T-cell (primary cell): ENCODE data around the gene FOXP1. TPM values are rescaled to one million over a fixed set of nuclear protein-coding genes. Genes with fewer than 3 reads are reported as not detected.

ENCODE experiments used
- ATAC-seq, 4 experiments: fragments of 200-7000 bp in 3 of 4; fragments of 150-1000 bp in 1 of 4; cut with Tn5 transposase; replicated peaks in 1 of 4; 1 replicate in 3 of 4; 2 replicates in 1 of 4; pipeline ENCODE4 v1.10.0; 2021; ENCODE audit warnings: moderate library complexity in 3 of 4, mild to moderate bottlenecking in 2 of 4, moderate number of reproducible peaks in 1 of 4
- CTCF ChIA-PET, 2 donors: fragments of 300-600 bp; sonication (Branson Sonifier 250); formaldehyde crosslinking; loops; one replicate each; lab custom pipeline; 2022; ENCODE audit warnings: antibody characterized with exemption in 2 of 2; lab: Charles Lee
- POLR2A ChIA-PET, 2 donors: fragments of 300-600 bp; sonication (Branson Sonifier 250); formaldehyde crosslinking; loops; one replicate each; lab custom pipeline; 2022; ENCODE audit warnings: antibody characterized with exemption in 2 of 2; lab: Charles Lee
- DNase-seq, 35 experiments: peaks; one replicate each; pipeline versions ENCODE4 v3.0.0 to v3.0.0-alpha.2; 2013 to 2023
- H3K27ac ChIP-seq: one replicate; pipeline ENCODE4 v1.5.1; 2013; ENCODE audit warnings: low read length
- H3K27me3 ChIP-seq, 2 experiments: replicated peaks in 1 of 2; 1 replicate in 1 of 2; 2 replicates in 1 of 2; pipeline versions ENCODE4 v1.6.1 to v1.7.0; 2013; ENCODE audit warnings: low read length in 1 of 2, mixed read lengths in 1 of 2; ENCODE audit not compliant: control insufficient read depth in 2 of 2, insufficient read depth in 2 of 2; ENCODE audit errors: extremely low read depth in 1 of 2
- H3K36me3 ChIP-seq, 2 donors: 1 replicate in 1 of 2; 2 replicates in 1 of 2; pipeline versions ENCODE4 v1.6.1 to v1.7.0; 2013; ENCODE audit warnings: low read length in 1 of 2; ENCODE audit not compliant: control insufficient read depth in 2 of 2, insufficient read depth in 1 of 2; ENCODE audit errors: extremely low read depth in 1 of 2
- H3K4me1 ChIP-seq, 2 experiments: 1 replicate in 1 of 2; 2 replicates in 1 of 2; pipeline versions ENCODE4 v1.6.1 to v1.7.0; 2013; ENCODE audit warnings: low read length in 2 of 2, mixed read lengths in 1 of 2; ENCODE audit not compliant: insufficient read depth in 2 of 2, control insufficient read depth in 1 of 2; ENCODE audit errors: extremely low read depth in 1 of 2
- H3K4me3 ChIP-seq, 2 donors: 1 replicate in 1 of 2; 2 replicates in 1 of 2; pipeline versions ENCODE4 v1.5.1 to v1.7.0; 2013; ENCODE audit warnings: mild to moderate bottlenecking in 2 of 2, low read length in 1 of 2, moderate library complexity in 1 of 2; ENCODE audit not compliant: control insufficient read depth in 1 of 2; ENCODE audit errors: extremely low read depth in 1 of 2
- H3K9me3 ChIP-seq: 2 replicates; pipeline ENCODE4 v1.7.0; 2013
- H3K27ac Mint-ChIP-seq, 2 donors: one replicate each; pipeline ENCODE4 v1.8.0; 2020 to 2021; ENCODE audit warnings: mild to moderate bottlenecking in 2 of 2, mixed read lengths in 2 of 2
- H3K27me3 Mint-ChIP-seq, 2 donors: one replicate each; pipeline ENCODE4 v1.8.0; 2021 to 2022; ENCODE audit warnings: mixed read lengths in 2 of 2
- H3K36me3 Mint-ChIP-seq: one replicate; pipeline ENCODE4 v1.8.0; 2021; ENCODE audit warnings: mixed read lengths
- H3K4me1 Mint-ChIP-seq, 3 donors: one replicate each; pipeline ENCODE4 v1.8.0; 2020 to 2022; ENCODE audit warnings: mixed read lengths in 3 of 3, mild to moderate bottlenecking in 1 of 3
- H3K4me3 Mint-ChIP-seq, 3 donors: one replicate each; pipeline ENCODE4 v1.8.0; 2020 to 2022; ENCODE audit warnings: mild to moderate bottlenecking in 3 of 3, mixed read lengths in 3 of 3, moderate library complexity in 3 of 3
- H3K9me3 Mint-ChIP-seq, 3 donors: one replicate each; pipeline ENCODE4 v1.8.0; 2020 to 2022; ENCODE audit warnings: mixed read lengths in 3 of 3
- WGBS: methylation state at CpG from one replicate; pipeline ENCODE4 v1.1.5; 2013; ENCODE audit warnings: missing lambda C conversion rate; ENCODE audit not compliant: insufficient coverage; 5-methylcytosine and 5-hydroxymethylcytosine counted together
- total RNA-seq, 35 experiments: library from RNA in 6 of 35; stranded (reverse) in 6 of 35; fragments of 120-200 nt in 1 of 35; gene quantifications; one replicate each; pipeline versions ENCODE4 v1.2.1 to v1.2.4 and lab custom pipeline; 2013 to 2026

Gene FOXP1
- total RNA-seq, 5 donors from 2014 or later (not counting 1 experiment from before 2014, with no cell fraction given), result 258 to 586 (median 290) TPM

DNA sequence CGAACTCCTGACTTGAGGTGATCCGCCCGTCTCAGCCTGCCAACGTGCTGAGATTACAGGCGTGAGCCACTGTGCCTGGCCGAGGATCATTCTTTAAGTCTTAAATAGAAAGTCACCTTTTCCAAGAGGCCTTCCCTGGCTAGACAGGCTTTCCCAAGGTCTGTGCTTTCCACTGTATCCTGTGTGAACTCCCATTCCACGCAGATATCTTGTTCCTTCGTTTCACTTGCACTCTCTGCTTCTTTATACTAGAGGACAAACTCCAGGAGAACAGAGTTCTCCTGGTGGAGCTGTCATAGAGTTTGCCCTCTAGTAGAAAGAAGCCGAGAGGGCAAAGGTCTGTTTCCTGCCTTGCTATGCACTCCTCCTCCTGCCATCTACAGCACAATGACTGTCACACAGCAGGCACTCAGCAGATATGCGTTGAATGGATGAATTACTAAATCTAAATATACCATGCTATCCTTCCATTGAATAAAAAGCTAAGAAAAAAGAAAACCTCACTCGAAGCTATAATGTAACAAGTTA, 211.2 kb downstream of the FOXP1 start:
- peak overlapping the region; percentile 86 for H3K27ac ChIP-seq

DNA sequence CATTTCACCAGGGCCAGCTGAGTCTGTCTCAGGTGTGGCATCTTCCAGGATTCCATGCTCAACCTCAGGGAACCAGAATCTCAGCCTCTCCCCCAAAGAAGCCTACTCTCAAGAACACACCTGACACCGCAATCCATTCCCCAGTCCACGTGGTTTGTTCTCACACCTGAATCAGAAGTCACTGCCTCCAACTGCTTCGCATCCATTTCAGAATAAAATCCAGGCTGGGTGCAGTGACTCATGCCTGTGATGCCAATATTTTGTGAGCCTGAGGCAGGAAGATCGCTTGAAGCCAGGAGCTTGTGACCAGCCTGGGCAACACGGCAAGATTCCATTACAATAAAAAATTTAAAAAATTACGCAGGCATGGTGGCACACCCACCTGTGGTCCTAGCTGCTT, 212.2 kb downstream of the FOXP1 start:
- 98% methylated on average over 4 of the region's 6 CpGs for WGBS
- no peaks in the 10 kb centered on the region for H3K9me3 Mint-ChIP-seq
- peak overlapping the region in 1 of 3 donors; percentile 51 for H3K4me3 Mint-ChIP-seq
- peaks cover 76 to 90% (median 84%) of the 10 kb centered on the region in 3 donors for H3K4me1 Mint-ChIP-seq
- Histone ChIP-seq H3K27ac (peak overlapping the region; percentile 41), H3K4me3 (no peak overlapping the region), H3K36me3 (peaks cover 0 to 5% of the 10 kb centered on the region in 2 donors), H3K27me3 (no peaks in the 10 kb centered on the region), H3K4me1 (peaks cover 34 to 43% of the 10 kb centered on the region in 2 experiments), H3K9me3 (no peaks in the 10 kb centered on the region)
- DNase-seq, result no peak
- ATAC-seq, result no peak
- peak overlapping the region; percentile 64 to 74 for H3K27ac Mint-ChIP-seq
- POLR2A ChIA-PET, result interaction anchor here (0.7 kb wide), 2 partner anchors 17 to 1070 kb away, joined by 3 read pairs; no protein-coding TSS in a partner anchor
- H3K36me3 Mint-ChIP-seq, result peaks cover 24% of the 10 kb centered on the region
- CTCF ChIA-PET, result interaction anchor here in 1 of 2 donors (0.7 kb wide), 1 partner anchor 332 kb away, joined by 3 read pairs; no protein-coding TSS in a partner anchor
- H3K27me3 Mint-ChIP-seq, result no peaks in the 10 kb centered on the region

More for the DNA sequence above, 211.2 kb downstream of the FOXP1 start:
- Histone ChIP-seq H3K4me1 (peaks cover 31 to 39% of the 10 kb centered on the region in 2 experiments), H3K36me3 (peaks cover 0 to 5% of the 10 kb centered on the region in 2 donors), H3K4me3 (no peak overlapping the region), H3K9me3 (no peaks in the 10 kb centered on the region), H3K27me3 (no peaks in the 10 kb centered on the region)
- Mint-ChIP-seq H3K9me3 (no peaks in the 10 kb centered on the region), H3K27me3 (no peaks in the 10 kb centered on the region), H3K4me3 (peak overlapping the region; percentile 26 to 51 (median 29)), H3K36me3 (peaks cover 19% of the 10 kb centered on the region), H3K4me1 (peaks cover 76 to 89% (median 83%) of the 10 kb centered on the region in 3 donors), H3K27ac (peak overlapping the region; percentile 90 to 91)
- DNase-seq (peak in 3 of 35 experiments; percentile 6 to 49 (median 18)), ATAC-seq (peak; percentile 31 to 58 (median 48))
- ChIA-PET CTCF (interaction anchor here (0.7 to 1.9 kb wide), 7 partner anchors 8 to 331 kb away, joined by 3 to 8 read pairs (median 4); no protein-coding TSS in a partner anchor), POLR2A (interaction anchor here (0.6 to 1.7 kb wide), 13 partner anchors 9 to 1069 kb away, joined by 3 to 13 read pairs (median 4); no protein-coding TSS in a partner anchor)
- 90% methylated on average over 8 of the region's 11 CpGs for WGBS

DNA sequence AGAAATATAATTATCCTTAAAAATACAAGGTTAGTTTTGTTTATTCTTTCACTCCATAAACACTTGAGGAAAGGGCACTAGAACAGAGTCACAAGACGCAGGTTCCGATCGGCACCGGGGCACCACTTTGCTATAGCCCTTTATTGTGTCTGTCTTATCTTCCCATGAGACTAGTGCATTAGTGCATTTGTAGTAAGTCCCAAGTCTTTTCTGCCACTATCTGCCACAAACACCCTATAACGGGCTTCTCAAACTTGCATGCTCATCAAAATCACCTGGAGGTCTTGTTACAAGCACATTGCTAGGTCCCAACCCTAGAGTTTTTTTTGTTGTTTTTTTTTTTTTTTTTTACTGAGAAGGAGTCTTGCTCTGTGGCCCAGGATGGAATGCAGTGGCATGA, 213.1 kb downstream of the FOXP1 start:
- Mint-ChIP-seq H3K36me3 (peaks cover 25% of the 10 kb centered on the region), H3K27me3 (no peaks in the 10 kb centered on the region), H3K4me3 (peak overlapping the region in 1 of 3 donors; percentile 51), H3K9me3 (no peaks in the 10 kb centered on the region), H3K4me1 (peaks cover 75 to 90% (median 84%) of the 10 kb centered on the region in 3 donors), H3K27ac (peak overlapping the region in 1 of 2 donors; percentile 71)
- no peak overlapping the region for H3K4me3 ChIP-seq
- no peak for DNase-seq
- H3K27ac ChIP-seq, result no peak overlapping the region
- peaks cover 34 to 43% of the 10 kb centered on the region in 2 experiments for H3K4me1 ChIP-seq
- CTCF ChIA-PET, result no interaction called here
- no peaks in the 10 kb centered on the region for H3K27me3 ChIP-seq
- POLR2A ChIA-PET, result no interaction called here
- no peak for ATAC-seq
- H3K9me3 ChIP-seq, result no peaks in the 10 kb centered on the region
- peaks cover 0 to 5% of the 10 kb centered on the region in 2 donors for H3K36me3 ChIP-seq
- no CpG with 5 or more reads among the region's 5 CpGs for whole genome bisulfite sequencing

DNA sequence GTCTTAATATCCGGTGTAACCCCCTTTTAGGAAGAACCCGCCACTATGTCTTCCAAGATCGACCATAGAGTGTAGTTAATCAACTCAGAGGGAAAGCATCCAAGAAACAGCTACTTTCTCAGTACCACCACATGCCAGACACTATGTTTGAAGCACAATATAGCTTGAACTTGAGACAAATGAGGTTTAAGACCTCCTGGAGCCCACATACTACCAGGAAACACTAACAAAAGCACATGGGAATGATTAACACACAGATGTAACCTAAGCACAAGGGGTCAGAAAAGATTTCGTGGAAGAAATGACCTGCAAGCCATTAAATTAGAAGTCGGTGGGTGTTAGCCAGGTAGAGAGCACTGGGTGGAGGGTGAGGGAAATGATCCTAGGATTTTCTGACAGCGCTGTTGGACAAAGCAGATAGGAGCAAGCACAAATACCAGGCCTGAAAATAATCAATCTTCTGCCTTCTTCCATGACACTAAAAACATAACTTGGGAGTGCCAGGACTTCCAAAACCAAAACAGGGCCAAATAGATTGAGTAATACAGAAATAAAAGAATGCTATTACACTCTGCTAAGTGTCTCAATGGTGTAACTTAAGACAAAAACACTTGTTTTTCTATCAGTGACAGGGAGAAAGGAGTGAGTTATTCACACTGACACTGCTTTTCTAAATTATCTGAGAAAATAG, 213.7 kb downstream of the FOXP1 start:
- Histone ChIP-seq H3K9me3 (no peaks in the 10 kb centered on the region), H3K4me3 (no peak overlapping the region), H3K27me3 (no peaks in the 10 kb centered on the region), H3K36me3 (peaks cover 0 to 5% of the 10 kb centered on the region in 2 donors), H3K27ac (no peak overlapping the region), H3K4me1 (peaks cover 32 to 43% of the 10 kb centered on the region in 2 experiments)
- peaks cover 20% of the 10 kb centered on the region for H3K36me3 Mint-ChIP-seq
- H3K27ac Mint-ChIP-seq, result peak overlapping the region in 1 of 2 donors; percentile 17
- ChIA-PET POLR2A (no interaction called here), CTCF (interaction anchor here in 1 of 2 donors (0.6 kb wide), 1 partner anchor 271 kb away, joined by 3 read pairs; no protein-coding TSS in a partner anchor)
- no peak overlapping the region for H3K4me3 Mint-ChIP-seq
- peaks cover 74 to 90% (median 84%) of the 10 kb centered on the region in 3 donors for H3K4me1 Mint-ChIP-seq
- ATAC-seq, result no peak
- H3K9me3 Mint-ChIP-seq, result no peaks in the 10 kb centered on the region
- 93% methylated on average over 3 of the region's 6 CpGs for WGBS
- DNase-seq, result no peak
- no peaks in the 10 kb centered on the region for H3K27me3 Mint-ChIP-seq

GRCh38 chr3:71366988-71367604, 216.4 kb downstream of the FOXP1 start:
- Histone ChIP-seq H3K27ac (no peak overlapping the region), H3K36me3 (peaks cover 0 to 5% of the 10 kb centered on the region in 2 donors), H3K27me3 (no peaks in the 10 kb centered on the region), H3K4me3 (no peak overlapping the region), H3K9me3 (no peaks in the 10 kb centered on the region), H3K4me1 (peaks cover 24 to 28% of the 10 kb centered on the region in 2 experiments)
- H3K4me1 Mint-ChIP-seq, result peaks cover 62 to 84% (median 78%) of the 10 kb centered on the region in 3 donors
- DNase-seq (no peak), ATAC-seq (peak in 3 of 4 experiments; percentile 26 to 50 (median 33))
- H3K36me3 Mint-ChIP-seq, result peaks cover 25% of the 10 kb centered on the region
- peak overlapping the region in 1 of 3 donors; percentile 38 for H3K4me3 Mint-ChIP-seq
- WGBS, result 92% methylated on average over 4 of the region's 8 CpGs
- ChIA-PET POLR2A (interaction anchor here in 1 of 2 donors (0.6 kb wide), 1 partner anchor 22 kb away, joined by 3 read pairs; no protein-coding TSS in a partner anchor), CTCF (no interaction called here)
- peak overlapping the region; percentile 20 to 71 for H3K27ac Mint-ChIP-seq
- H3K9me3 Mint-ChIP-seq, result no peaks in the 10 kb centered on the region
- no peaks in the 10 kb centered on the region for H3K27me3 Mint-ChIP-seq
